Measurements from ENCODE around the gene TRNP1. TPM values are rescaled to one million over a fixed set of nuclear protein-coding genes. Genes with fewer than 3 reads are reported as not detected.

Gene TRNP1
- polyA plus RNA-seq, 1 donor from 2014 or later = 11.0 TPM

GRCh38 chr1:27009601-27010197 lies 16.2 kb downstream of the TRNP1 start:
- Histone ChIP-seq H2AFZ (ENCODE audit: low read depth, low read length) (no peak overlapping the region), H3K27ac (ENCODE audit: low read length) (no peak overlapping the region), H3K27me3 (ENCODE audit: insufficient read depth, low read depth, low read length) (peaks cover 22% of the 10 kb centered on the region), H3K4me3 (ENCODE audit: low read length) (no peak overlapping the region), H3K4me2 (ENCODE audit: low read length) (no peak overlapping the region), H3K9me3 (ENCODE audit: low read length) (no peaks in the 10 kb centered on the region), H3K79me2 (replicated peaks; ENCODE audit: insufficient read depth, low read length) (no peaks in the 10 kb centered on the region), H3F3A (ENCODE audit: insufficient read depth, low read length, poor library complexity, severe bottlenecking) (no peaks in the 10 kb centered on the region), H3K9me2 (ENCODE audit: insufficient read depth, low read length) (no peaks in the 10 kb centered on the region), H3K36me3 (ENCODE audit: insufficient read depth, low read length) (no peaks in the 10 kb centered on the region), H3K9ac (ENCODE audit: low read length) (no peak overlapping the region), H4K20me1 (ENCODE audit: insufficient read depth) (no peaks in the 10 kb centered on the region)
- no peak for TF ChIP-seq CTCF (IDR thresholded peaks at IDR 0.05; ENCODE audit: poor library complexity, severe bottlenecking)
- TF ChIP-seq TAF1 (IDR thresholded peaks at IDR 0.05; ENCODE audit: low read depth) = no peak
- no peak for TF ChIP-seq EZH2 (IDR thresholded peaks at IDR 0.05; ENCODE audit: borderline replicate concordance, insufficient read depth, low read length, poor library complexity, severe bottlenecking)
- TF ChIP-seq SMC3 (conservative IDR thresholded peaks at IDR 0.05; ENCODE audit: poor library complexity) = no peak
- no peak for TF ChIP-seq POLR2AphosphoS5 (IDR thresholded peaks at IDR 0.05)
- TF ChIP-seq RAD21 (conservative IDR thresholded peaks at IDR 0.05) = no peak
- no peak for TF ChIP-seq MXI1 (conservative IDR thresholded peaks at IDR 0.05; ENCODE audit: poor library complexity, severe bottlenecking)
- no peak for TF ChIP-seq EP300 (conservative IDR thresholded peaks at IDR 0.05; ENCODE audit: poor library complexity, severe bottlenecking)
- no peak for TF ChIP-seq REST (IDR thresholded peaks at IDR 0.05; ENCODE audit: borderline replicate concordance)

- H3K9me2 ChIP-seq (ENCODE audit: insufficient read depth, low read length) = no peaks in the 10 kb centered on the region
Observed at GRCh38 chr1:27010226-27010994, 16.9 kb downstream of the TRNP1 start.

More at GRCh38 chr1:27010226-27010994, 16.9 kb downstream of the TRNP1 start:
- Histone ChIP-seq H3K27me3 (ENCODE audit: insufficient read depth, low read depth, low read length) (peaks cover 22% of the 10 kb centered on the region), H3K36me3 (ENCODE audit: insufficient read depth, low read length) (no peaks in the 10 kb centered on the region), H3K4me2 (ENCODE audit: low read length) (no peak overlapping the region), H2AFZ (ENCODE audit: low read depth, low read length) (no peak overlapping the region), H3K4me3 (ENCODE audit: low read length) (no peak overlapping the region), H3K79me2 (replicated peaks; ENCODE audit: insufficient read depth, low read length) (no peaks in the 10 kb centered on the region), H3K9me3 (ENCODE audit: low read length) (no peaks in the 10 kb centered on the region), H3K27ac (ENCODE audit: low read length) (no peak overlapping the region), H3F3A (ENCODE audit: insufficient read depth, low read length, poor library complexity, severe bottlenecking) (no peaks in the 10 kb centered on the region), H4K20me1 (ENCODE audit: insufficient read depth) (no peaks in the 10 kb centered on the region), H3K9ac (ENCODE audit: low read length) (no peak overlapping the region)
- TF ChIP-seq EP300 (conservative IDR thresholded peaks at IDR 0.05; ENCODE audit: poor library complexity, severe bottlenecking) (no peak), CTCF (IDR thresholded peaks at IDR 0.05; ENCODE audit: poor library complexity, severe bottlenecking) (no peak), EZH2 (IDR thresholded peaks at IDR 0.05; ENCODE audit: borderline replicate concordance, insufficient read depth, low read length, poor library complexity, severe bottlenecking) (no peak), REST (IDR thresholded peaks at IDR 0.05; ENCODE audit: borderline replicate concordance) (no peak), MXI1 (conservative IDR thresholded peaks at IDR 0.05; ENCODE audit: poor library complexity, severe bottlenecking) (no peak), RAD21 (conservative IDR thresholded peaks at IDR 0.05) (no peak), SMC3 (conservative IDR thresholded peaks at IDR 0.05; ENCODE audit: poor library complexity) (no peak), TAF1 (IDR thresholded peaks at IDR 0.05; ENCODE audit: low read depth) (no peak), POLR2AphosphoS5 (IDR thresholded peaks at IDR 0.05) (no peak)
